H1 (cell line): ENCODE data around the gene HORMAD2.

Experiments used
- ATF3 ChIP-seq: IDR thresholded peaks from 2 replicates; pipeline ENCODE4 v1.6.1; 2011; ENCODE audit warnings: low read depth, mild to moderate bottlenecking, low read length; ENCODE audit not compliant: insufficient read depth
- CREB1 ChIP-seq: IDR thresholded peaks from 2 replicates; pipeline ENCODE4 v1.6.1; 2012; ENCODE audit warnings: inconsistent platforms
- CTCF ChIP-seq, 3 experiments: IDR thresholded peaks; 1 replicate in 2 of 3; 2 replicates in 1 of 3; pipeline versions ENCODE4 v1.5.1 to v1.6.1; 2011; ENCODE audit warnings: low read length in 3 of 3, mild to moderate bottlenecking in 3 of 3, inconsistent platforms in 2 of 3, low read depth in 1 of 3, moderate library complexity in 1 of 3; ENCODE audit not compliant: insufficient read depth in 1 of 3; ENCODE audit errors: control extremely low read depth in 1 of 3
- EP300 ChIP-seq, 2 experiments: IDR thresholded peaks; 1 replicate in 1 of 2; 2 replicates in 1 of 2; pipeline ENCODE4 v1.6.1; 2011 to 2012; ENCODE audit warnings: low read depth in 2 of 2, low read length in 2 of 2, mild to moderate bottlenecking in 2 of 2, borderline replicate concordance in 1 of 2, inconsistent platforms in 1 of 2, moderate library complexity in 1 of 2
- EZH2 ChIP-seq: fragments of 200-600 bp; sonication (generic); IDR thresholded peaks from 2 replicates; pipeline ENCODE4 v1.7.1; 2012; ENCODE audit warnings: low read depth, mild to moderate bottlenecking, moderate library complexity, low read length, inconsistent platforms; ENCODE audit not compliant: severe bottlenecking
- JUN ChIP-seq: IDR thresholded peaks from 2 replicates; pipeline ENCODE4 v1.6.1; 2011; ENCODE audit warnings: low read depth, mild to moderate bottlenecking, improper control_type of control experiment, low read length
- JUND ChIP-seq: IDR thresholded peaks from 2 replicates; pipeline ENCODE4 v1.6.1; 2011; ENCODE audit warnings: mild to moderate bottlenecking, improper control_type of control experiment, low read length
- NANOG ChIP-seq: IDR thresholded peaks from 2 replicates; pipeline ENCODE4 v1.6.1; 2011; ENCODE audit warnings: low read length, low read depth, mild to moderate bottlenecking, inconsistent platforms; ENCODE audit not compliant: insufficient read depth, poor library complexity, severe bottlenecking
- POLR2A ChIP-seq, 2 experiments: IDR thresholded peaks; 1 replicate in 1 of 2; 2 replicates in 1 of 2; pipeline ENCODE4 v1.6.1; 2011; ENCODE audit warnings: low read depth in 2 of 2, low read length in 2 of 2, mild to moderate bottlenecking in 2 of 2; ENCODE audit errors: control extremely low read depth in 1 of 2
- POLR2AphosphoS5 ChIP-seq: IDR thresholded peaks from 2 replicates; pipeline ENCODE4 v1.6.1; 2011; ENCODE audit warnings: low read depth, low read length
- RBBP5 ChIP-seq: IDR thresholded peaks from 2 replicates; pipeline ENCODE4 v1.7.1; 2012; ENCODE audit warnings: low read depth, mild to moderate bottlenecking, inconsistent platforms, low read length, moderate library complexity, borderline replicate concordance
- RXRA ChIP-seq: IDR thresholded peaks from 2 replicates; pipeline ENCODE4 v1.6.1; 2011; ENCODE audit warnings: low read depth, mild to moderate bottlenecking, low read length, moderate library complexity; ENCODE audit not compliant: insufficient read depth
- SUZ12 ChIP-seq: fragments of 200-600 bp; sonication (generic); IDR thresholded peaks from 2 replicates; pipeline ENCODE4 v1.6.1; 2012; ENCODE audit warnings: mild to moderate bottlenecking, inconsistent platforms, low read length, moderate library complexity, mixed read lengths

GRCh38 chr22:30144391-30144790 is 64.1 kb downstream of the HORMAD2 start:
- TF ChIP-seq POLR2A (IDR thresholded peaks at IDR 0.05; ENCODE audit: control extremely low read depth in 1 of 2, low read depth in 2 of 2, low read length in 2 of 2) (no peak), CTCF (IDR thresholded peaks at IDR 0.05; ENCODE audit: control extremely low read depth in 1 of 3, insufficient read depth in 1 of 3, low read depth in 1 of 3, low read length in 3 of 3) (no peak), JUN (no peak), SUZ12 (no peak), EP300 (IDR thresholded peaks at IDR 0.05; ENCODE audit: borderline replicate concordance in 1 of 2, low read depth in 2 of 2, low read length in 2 of 2) (no peak), POLR2AphosphoS5 (no peak), RBBP5 (no peak), EZH2 (no peak), RXRA (no peak), JUND (no peak), ATF3 (no peak), NANOG (no peak), CREB1 (no peak)
